Kasumi-1 (cell line): Measurements from ENCODE around the gene ERMARD.

ENCODE experiments used
- DNase-seq, 2 experiments: peaks; one replicate each; lab custom pipeline; 2025; lab: John Stamatoyannopoulos, UW

ERMARD gene

DNA sequence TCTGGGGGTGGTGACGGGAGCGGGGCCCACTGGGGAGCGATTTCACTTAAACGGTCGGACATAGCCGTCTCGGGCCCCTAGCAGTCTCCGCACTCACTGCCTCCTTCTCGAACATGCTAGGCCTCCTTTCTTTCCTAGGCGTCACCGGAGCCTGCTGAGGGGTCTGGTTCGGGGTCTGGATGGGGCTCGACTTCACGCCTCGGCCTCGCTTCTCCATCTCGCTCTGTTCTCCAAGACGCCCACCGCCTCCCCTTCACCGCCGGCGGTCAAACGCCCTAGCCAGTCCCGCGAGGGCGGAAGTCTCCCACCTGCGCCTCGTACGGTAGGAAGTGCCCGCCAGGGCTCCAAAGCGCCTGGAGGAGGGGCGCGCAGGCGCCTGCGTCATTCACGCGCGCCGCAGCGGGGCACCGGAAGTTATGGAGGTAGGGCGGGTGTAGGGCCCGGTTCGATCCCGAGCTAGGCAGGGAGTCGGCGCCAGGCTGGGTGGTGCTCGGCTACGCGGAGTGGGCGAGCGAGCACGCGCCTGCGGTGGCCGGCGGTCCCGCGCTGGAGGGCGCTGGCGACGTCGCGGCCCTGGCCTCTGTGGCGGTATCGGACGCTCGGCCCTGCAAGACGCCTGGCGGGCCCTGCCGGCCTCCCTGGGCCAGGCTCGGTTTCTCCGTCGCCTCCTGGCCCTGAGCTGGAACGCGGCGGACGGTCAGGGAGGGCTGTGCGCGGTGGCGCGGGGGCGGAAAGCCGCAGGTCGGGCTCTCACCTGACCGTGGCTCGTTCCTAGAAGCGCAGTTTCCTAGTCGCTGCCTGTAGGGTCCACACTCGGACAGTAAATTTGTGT is at the start of gene ERMARD, which contains the start of gene DYNLT2:
TSS of gene ERMARD (plus strand) at position 381 of the 832 bp plus-strand sequence. CDS start at position 417, 36 bp downstream.
TSS of gene DYNLT2 (minus strand) at position 331 of the 832 bp plus-strand sequence. CDS start at position 217, 114 bp downstream.
- DNase-seq: peak; percentile 81 to 84

DNA sequence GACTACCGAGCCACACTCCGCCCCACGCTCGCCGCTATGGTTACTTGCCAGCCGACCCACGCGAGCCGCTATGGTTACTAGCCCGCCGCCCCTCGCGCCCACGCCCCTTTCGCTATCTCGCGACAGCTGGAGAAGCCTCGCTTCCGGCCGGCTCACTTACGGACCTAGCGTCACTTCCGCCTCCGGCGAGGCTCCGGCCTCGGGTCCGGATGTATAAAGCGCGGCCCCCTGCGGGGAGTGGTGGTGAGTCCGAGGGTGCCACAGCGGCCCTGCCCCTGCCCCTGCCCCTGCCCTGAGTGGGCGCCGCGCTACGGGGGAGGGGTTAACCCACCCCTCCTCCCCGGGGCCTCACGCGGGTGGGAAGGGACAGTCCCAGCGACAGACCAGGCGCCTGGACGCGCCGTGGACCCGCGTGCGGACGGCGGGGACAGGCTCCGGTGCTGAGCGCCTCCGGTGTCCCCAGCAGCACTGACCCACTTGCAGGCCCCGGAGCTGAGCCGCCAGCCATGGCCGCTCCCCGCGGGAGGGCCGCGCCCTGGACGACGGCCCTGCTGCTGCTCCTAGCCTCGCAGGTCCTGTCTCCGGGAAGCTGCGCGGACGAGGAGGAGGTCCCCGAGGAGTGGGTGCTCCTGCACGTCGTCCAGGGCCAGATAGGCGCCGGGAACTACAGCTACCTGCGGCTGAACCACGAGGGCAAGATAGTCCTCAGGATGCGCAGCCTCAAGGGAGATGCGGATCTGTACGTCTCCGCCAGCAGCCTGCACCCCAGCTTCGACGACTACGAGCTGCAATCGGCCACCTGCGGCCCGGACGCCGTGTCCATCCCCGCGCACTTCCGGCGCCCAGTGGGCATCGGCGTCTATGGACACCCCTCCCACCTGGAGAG is 49.2 kb upstream of the ERMARD start, which contains the start of the genes C6orf120 and WDR27:
TSS of gene C6orf120 (plus strand) at position 173 of the 886 bp plus-strand sequence. CDS start at position 507, 334 bp downstream.
TSS of gene WDR27 (minus strand) at position 76 of the 886 bp plus-strand sequence. CDS start 13,024 bp downstream, outside the sequence.
- peak; percentile 92 to 93 for DNase-seq

GRCh38 chr6:169702840-169703246 is 48.6 kb upstream of the ERMARD start:
- peak; percentile 16 to 36 for DNase-seq

DNA sequence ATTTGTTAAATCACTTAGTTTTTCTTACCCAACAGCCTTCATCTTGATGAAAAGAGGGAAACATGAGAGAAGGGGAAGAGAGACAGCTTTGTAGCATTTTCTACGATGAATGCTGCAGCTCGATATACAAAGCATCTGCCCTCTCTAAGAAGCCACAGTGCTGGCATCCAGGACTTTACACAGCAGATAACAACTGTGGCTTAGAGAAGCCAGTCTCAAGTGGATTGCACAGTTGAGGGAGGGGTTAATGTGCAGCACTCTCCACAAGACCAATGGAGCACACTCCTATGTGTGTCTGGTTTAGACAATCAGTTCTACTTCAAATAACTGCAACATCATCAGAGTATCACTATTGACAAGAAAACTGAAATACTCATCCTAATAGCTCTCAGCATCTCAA is 43.6 kb upstream of the ERMARD start:
- DNase-seq: no peak

- no peak for DNase-seq
Observed at GRCh38 chr6:169709293-169709692, 42.1 kb upstream of the ERMARD start.

DNA sequence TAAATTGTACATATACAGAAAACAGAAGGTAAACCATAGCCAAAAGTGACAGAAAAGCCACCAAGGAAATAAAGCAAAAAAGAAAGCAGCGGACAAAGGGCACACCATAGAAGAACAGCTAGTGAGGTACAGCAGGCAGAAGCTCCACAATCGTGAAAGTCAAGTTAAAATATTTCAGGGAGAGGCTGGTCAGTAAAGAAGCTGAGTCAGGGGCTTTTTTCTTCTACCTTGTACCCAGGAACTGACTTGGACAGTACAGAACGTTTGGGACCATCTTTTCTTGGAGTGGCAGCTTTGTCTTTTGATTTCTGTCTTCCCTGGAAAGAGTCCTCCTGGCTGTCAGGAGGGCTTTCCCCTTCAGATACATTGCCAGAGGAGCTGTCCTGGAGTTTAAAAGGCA is 41.4 kb upstream of the ERMARD start:
- no peak for DNase-seq

- no peak for DNase-seq
Observed at GRCh38 chr6:169714178-169714577, 37.2 kb upstream of the ERMARD start.

- DNase-seq: no peak
Observed at GRCh38 chr6:169714595-169714994, 36.8 kb upstream of the ERMARD start.

- DNase-seq: no peak
Observed at GRCh38 chr6:169719117-169719516, 32.3 kb upstream of the ERMARD start.

- DNase-seq: no peak
Observed at GRCh38 chr6:169720207-169720855, 31.1 kb upstream of the ERMARD start.

DNA sequence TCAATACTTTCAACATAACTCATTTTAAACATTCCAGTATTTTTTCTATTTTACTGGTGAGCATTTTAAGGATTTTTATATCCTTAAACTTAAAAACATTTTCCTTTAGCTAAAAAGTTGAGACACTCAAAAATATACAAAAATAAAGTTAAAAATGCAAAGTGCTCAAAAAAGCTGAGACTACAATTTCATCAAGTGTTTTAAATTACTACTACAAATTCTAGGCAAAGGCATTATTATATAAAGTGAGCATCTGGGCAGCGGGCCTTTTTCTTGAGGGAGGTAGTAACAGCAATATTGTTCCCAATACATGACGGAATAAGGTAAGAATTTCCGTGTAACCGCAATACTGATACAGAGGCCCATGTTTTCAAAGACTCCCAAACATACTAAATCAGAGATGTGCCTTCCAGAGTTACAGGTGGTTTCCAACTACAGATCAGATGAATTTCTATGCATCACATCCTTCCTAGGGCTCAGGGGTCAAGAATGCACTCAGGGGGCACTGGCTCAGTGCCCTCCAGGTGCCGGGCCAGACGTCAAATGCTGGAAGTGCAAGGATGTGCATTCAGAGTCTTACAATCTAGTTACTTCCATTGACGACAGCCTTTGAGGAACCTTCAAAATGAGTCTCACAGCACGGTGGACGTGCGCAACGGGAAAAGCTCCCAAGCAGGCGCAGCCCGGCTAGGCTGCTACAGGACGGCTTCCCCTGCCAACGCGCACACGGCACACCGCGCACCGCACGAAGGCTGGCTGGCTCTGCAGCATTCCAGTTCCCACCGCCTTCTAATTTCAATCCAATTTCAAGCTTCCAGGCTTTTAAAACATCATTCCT is 28.8 kb upstream of the ERMARD start:
- peak; percentile 45 to 48 for DNase-seq

GRCh38 chr6:169723200-169723909 is 28.1 kb upstream of the ERMARD start:
- peak; percentile 40 to 48 for DNase-seq

DNA sequence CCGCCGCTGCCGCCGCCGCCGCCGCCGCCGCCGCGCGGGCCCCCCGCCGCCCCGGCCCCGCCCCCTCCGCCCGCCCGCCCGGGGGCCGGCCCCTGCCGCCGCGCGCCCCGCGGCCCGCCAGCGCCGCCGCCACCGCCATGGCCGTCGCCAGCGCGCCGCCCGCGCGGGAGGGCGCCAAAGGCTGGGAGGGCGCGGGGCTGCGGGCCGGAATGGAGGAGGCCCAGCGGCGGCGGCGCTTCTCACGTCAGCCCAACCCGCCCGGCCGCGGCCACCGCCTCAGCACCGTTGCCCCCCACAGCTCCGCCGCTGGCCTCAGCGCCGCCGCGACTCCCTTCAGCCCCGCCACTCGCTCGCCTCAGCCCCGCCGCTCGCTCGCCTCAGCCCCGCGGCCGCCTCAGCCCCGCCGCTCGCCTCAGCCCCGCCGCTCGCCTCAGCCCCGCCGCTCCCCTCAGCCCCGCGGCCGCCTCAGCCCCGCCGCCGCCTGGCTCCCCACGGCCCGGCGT is 27.4 kb upstream of the ERMARD start:
- no peak for DNase-seq

DNA sequence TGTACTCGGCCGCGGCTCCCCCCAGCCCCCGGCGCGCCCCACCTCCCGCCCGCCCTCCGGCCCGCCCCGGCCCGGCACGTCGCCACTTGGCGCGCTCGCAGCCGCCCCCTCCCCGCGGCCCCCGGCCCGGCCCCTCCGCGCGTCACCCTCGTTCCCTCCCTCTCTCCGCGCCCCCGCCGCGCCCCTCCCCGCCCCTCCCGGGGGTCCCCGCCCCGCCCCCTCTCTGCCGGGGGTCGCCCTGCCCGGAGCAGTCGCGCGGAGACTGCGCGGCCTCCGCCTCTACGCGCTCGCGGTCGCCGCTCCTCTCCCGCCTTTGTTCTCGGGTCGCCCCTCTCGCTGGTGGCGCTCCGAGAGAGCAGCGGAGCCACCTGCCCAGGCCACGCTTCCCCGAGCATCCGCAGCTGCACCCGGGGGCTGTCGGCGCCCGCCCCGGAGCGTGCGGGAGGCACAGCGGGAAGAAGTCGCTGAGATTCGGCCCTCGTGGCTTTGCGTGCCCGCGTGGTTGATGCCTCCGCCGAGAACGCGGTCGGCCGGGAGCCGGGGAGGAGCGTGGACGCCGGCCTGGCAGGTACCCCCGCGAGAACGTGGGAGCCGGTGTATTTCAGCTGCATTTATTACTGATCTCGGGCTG is 26.8 kb upstream of the ERMARD start, which contains the start of gene PHF10:
TSS of gene PHF10 (minus strand) at position 7 of the 631 bp plus-strand sequence. CDS start 569 bp downstream, outside the sequence.
- peak; percentile 35 to 48 for DNase-seq

- DNase-seq: peak; percentile 48 to 54
Observed at GRCh38 chr6:169725125-169726048, 26.0 kb upstream of the ERMARD start.

DNA sequence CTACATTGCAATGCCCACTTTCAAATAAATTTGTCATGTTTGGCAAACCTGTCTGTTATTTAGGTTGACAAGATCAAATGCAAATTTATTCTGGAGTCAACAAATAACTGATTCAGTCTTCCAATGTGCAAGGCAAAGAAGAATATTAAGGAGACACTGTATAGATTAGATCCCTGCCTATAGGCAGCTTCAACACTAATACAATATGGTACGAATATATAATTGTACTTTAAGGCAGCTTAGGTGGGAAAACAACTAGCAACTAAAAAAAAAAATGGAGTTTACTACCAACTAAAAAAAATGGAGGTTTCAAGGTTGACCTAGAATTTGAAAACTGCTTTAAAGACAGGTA is 25.4 kb upstream of the ERMARD start:
- no peak for DNase-seq

- no peak for DNase-seq
Observed at GRCh38 chr6:169726963-169727362, 24.5 kb upstream of the ERMARD start.

- DNase-seq: no peak
Observed at GRCh38 chr6:169729961-169730360, 21.5 kb upstream of the ERMARD start.
